ENCODE results near the gene FRYL.

FRYL gene

GRCh38 chr4:48602222-48602621, 177.9 kb downstream of the FRYL start:
- peaks cover 13% of the 10 kb centered on the region for H3K36me3 Mint-ChIP-seq (ENCODE audit: low read depth)
- no peak overlapping the region for H3K4me3 Mint-ChIP-seq
- H3K27me3 Mint-ChIP-seq (ENCODE audit: low read depth), result no peaks in the 10 kb centered on the region
- no peaks in the 10 kb centered on the region for H3K9me3 Mint-ChIP-seq
- H3K4me1 Mint-ChIP-seq, result no peaks in the 10 kb centered on the region
- H3K27ac Mint-ChIP-seq, result no peak overlapping the region
- TF ChIP-seq CTCF (IDR thresholded peaks at IDR 0.05; ENCODE audit: unreplicated experiment in 3 of 3), result no peak

GRCh38 chr4:48596336-48596735, 183.7 kb downstream of the FRYL start:
- no peaks in the 10 kb centered on the region for H3K27me3 Mint-ChIP-seq (ENCODE audit: low read depth)
- H3K9me3 Mint-ChIP-seq, result no peaks in the 10 kb centered on the region
- H3K4me1 Mint-ChIP-seq, result no peaks in the 10 kb centered on the region
- no peak for TF ChIP-seq CTCF (IDR thresholded peaks at IDR 0.05; ENCODE audit: unreplicated experiment in 3 of 3)
- peaks cover 22% of the 10 kb centered on the region for H3K36me3 Mint-ChIP-seq (ENCODE audit: low read depth)
- H3K4me3 Mint-ChIP-seq, result no peak overlapping the region
- H3K27ac Mint-ChIP-seq, result no peak overlapping the region

- Mint-ChIP-seq H3K27me3 (ENCODE audit: low read depth) (no peaks in the 10 kb centered on the region), H3K4me3 (no peak overlapping the region), H3K36me3 (ENCODE audit: low read depth) (peaks cover 35% of the 10 kb centered on the region), H3K9me3 (no peaks in the 10 kb centered on the region), H3K27ac (no peak overlapping the region), H3K4me1 (no peaks in the 10 kb centered on the region)
- no peak for TF ChIP-seq CTCF (IDR thresholded peaks at IDR 0.05; ENCODE audit: unreplicated experiment in 3 of 3)
Observed at GRCh38 chr4:48594180-48594579, 185.9 kb downstream of the FRYL start.

GRCh38 chr4:48591372-48591771, 188.7 kb downstream of the FRYL start:
- no peaks in the 10 kb centered on the region for H3K27me3 Mint-ChIP-seq (ENCODE audit: low read depth)
- H3K4me1 Mint-ChIP-seq, result no peaks in the 10 kb centered on the region
- H3K36me3 Mint-ChIP-seq (ENCODE audit: low read depth), result peaks cover 42% of the 10 kb centered on the region
- no peak overlapping the region for H3K4me3 Mint-ChIP-seq
- no peak overlapping the region for H3K27ac Mint-ChIP-seq
- H3K9me3 Mint-ChIP-seq, result no peaks in the 10 kb centered on the region
- TF ChIP-seq CTCF (IDR thresholded peaks at IDR 0.05; ENCODE audit: unreplicated experiment in 3 of 3), result no peak

GRCh38 chr4:48590884-48591283, 189.2 kb downstream of the FRYL start:
- Mint-ChIP-seq H3K27me3 (ENCODE audit: low read depth) (no peaks in the 10 kb centered on the region), H3K4me3 (no peak overlapping the region), H3K4me1 (no peaks in the 10 kb centered on the region), H3K36me3 (ENCODE audit: low read depth) (peaks cover 47% of the 10 kb centered on the region), H3K9me3 (no peaks in the 10 kb centered on the region), H3K27ac (no peak overlapping the region)
- TF ChIP-seq CTCF (IDR thresholded peaks at IDR 0.05; ENCODE audit: unreplicated experiment in 3 of 3), result no peak

- H3K4me1 Mint-ChIP-seq, result no peaks in the 10 kb centered on the region
- H3K27me3 Mint-ChIP-seq (ENCODE audit: low read depth), result no peaks in the 10 kb centered on the region
- TF ChIP-seq CTCF (IDR thresholded peaks at IDR 0.05; ENCODE audit: unreplicated experiment in 3 of 3), result no peak
- H3K9me3 Mint-ChIP-seq, result no peaks in the 10 kb centered on the region
- no peak overlapping the region for H3K4me3 Mint-ChIP-seq
- no peak overlapping the region for H3K27ac Mint-ChIP-seq
- H3K36me3 Mint-ChIP-seq (ENCODE audit: low read depth), result peaks cover 54% of the 10 kb centered on the region
Observed at GRCh38 chr4:48589098-48589445, 191.0 kb downstream of the FRYL start.

Measured in nephron (organoid).